ENCODE results near the gene SPINK1. TPM values are rescaled to one million over a fixed set of nuclear protein-coding genes. Genes with fewer than 3 reads are reported as not detected.

SPINK1 gene
- total and polyA plus RNA-seq, 9 of the 15 experiments (the other 6 are each of a cell fraction or from before 2014, with no cell fraction given), result 0.45 to 2.2 (median 0.65) TPM; not detected in 1

- no peak for TF ChIP-seq KLF1 (tag; IDR thresholded peaks at IDR 0.05)
- no peak for TF ChIP-seq CBX3 (IDR thresholded peaks at IDR 0.05; ENCODE audit: borderline replicate concordance in 1 of 2, low read length in 2 of 2)
- H3K27me3 ChIP-seq (ENCODE audit: control insufficient read depth in 2 of 2, insufficient read depth in 2 of 2, low read length in 2 of 2), result no peaks in the 10 kb centered on the region
- CTCF ChIA-PET (ENCODE audit: low intra/inter-chr PET ratio), result interaction anchor here (1.0 kb wide), 1 partner anchor 77 kb away, joined by 3 read pairs; no protein-coding TSS in a partner anchor
- no peaks in the 10 kb centered on the region for H3K79me2 ChIP-seq (ENCODE audit: control insufficient read depth, insufficient read depth, low read length)
- no peak overlapping the region for H3K4me2 ChIP-seq (ENCODE audit: insufficient read depth, low read length)
- in situ Hi-C loops (cut with MboI), result no loop called here
- 0% methylated on average over 1 of the region's 1 CpG for WGBS (ENCODE audit: insufficient coverage, low coverage, missing lambda C conversion rate)
- H3K9ac ChIP-seq (ENCODE audit: insufficient read depth in 1 of 2, low read depth in 2 of 2, low read length in 2 of 2), result no peak overlapping the region
- no peak overlapping the region for H3K27ac ChIP-seq (ENCODE audit: extremely low read depth, low read depth, low read length)
- intact Hi-C loops (cut with micrococcal nuclease), result loop anchor here (10.0 kb wide), 1 partner anchor 586 kb away; no protein-coding TSS in a partner anchor
- H3K9me3 ChIP-seq (replicated peaks; ENCODE audit: control insufficient read depth, insufficient read depth, low read depth, low read length), result no peaks in the 10 kb centered on the region
- no peaks in the 10 kb centered on the region for H3K4me1 ChIP-seq (replicated peaks in 1 of 2; ENCODE audit: control insufficient read depth in 2 of 2, insufficient read depth in 2 of 2, low read length in 2 of 2)
- H3K36me3 ChIP-seq (ENCODE audit: control insufficient read depth, insufficient read depth, low read length), result no peaks in the 10 kb centered on the region
- POLR2A ChIA-PET, result no interaction called here
- H2AFZ ChIP-seq (ENCODE audit: low read depth, low read length), result no peak overlapping the region
- H3K9me1 ChIP-seq (ENCODE audit: control insufficient read depth, insufficient read depth, low read length), result no peaks in the 10 kb centered on the region
- BruUV-seq (replicated peaks), result no TSS peak
- H3K4me3 ChIP-seq, result no peak overlapping the region
- H4K20me1 ChIP-seq (replicated peaks; ENCODE audit: control insufficient read depth, insufficient read depth, low read length), result no peaks in the 10 kb centered on the region
- ATAC-seq (no peak), FAIRE-seq (no peak), DNase-seq (ENCODE audit: extremely low read depth in 1 of 4, low spot score in 3 of 4) (no peak)
These were observed 27.1 kb upstream of the SPINK1 start for GRCh38 chr5:147858565-147858964.

GRCh38 chr5:147857302-147858129 lies 26.0 kb upstream of the SPINK1 start:
- no TSS peak for BruUV-seq (replicated peaks)
- FAIRE-seq (peak; percentile 95), DNase-seq (ENCODE audit: extremely low read depth in 1 of 4, low spot score in 3 of 4) (peak; percentile 31 to 66 (median 58)), ATAC-seq (peak; percentile 72)
- Histone ChIP-seq H3K9ac (ENCODE audit: insufficient read depth in 1 of 2, low read depth in 2 of 2, low read length in 2 of 2) (no peak overlapping the region), H3K27ac (ENCODE audit: extremely low read depth, low read depth, low read length) (no peak overlapping the region), H3K4me1 (replicated peaks in 1 of 2; ENCODE audit: control insufficient read depth in 2 of 2, insufficient read depth in 2 of 2, low read length in 2 of 2) (no peaks in the 10 kb centered on the region), H3K4me3 (no peak overlapping the region), H3K4me2 (ENCODE audit: insufficient read depth, low read length) (no peak overlapping the region), H3K36me3 (ENCODE audit: control insufficient read depth, insufficient read depth, low read length) (no peaks in the 10 kb centered on the region), H3K79me2 (ENCODE audit: control insufficient read depth, insufficient read depth, low read length) (no peaks in the 10 kb centered on the region), H3K9me1 (ENCODE audit: control insufficient read depth, insufficient read depth, low read length) (no peaks in the 10 kb centered on the region), H3K9me3 (replicated peaks; ENCODE audit: control insufficient read depth, insufficient read depth, low read depth, low read length) (no peaks in the 10 kb centered on the region), H2AFZ (ENCODE audit: low read depth, low read length) (no peak overlapping the region), H4K20me1 (replicated peaks; ENCODE audit: control insufficient read depth, insufficient read depth, low read length) (no peaks in the 10 kb centered on the region), H3K27me3 (ENCODE audit: control insufficient read depth in 2 of 2, insufficient read depth in 2 of 2, low read length in 2 of 2) (no peaks in the 10 kb centered on the region)
- 0% methylated on average over 2 of the region's 2 CpGs for WGBS (ENCODE audit: insufficient coverage, low coverage, missing lambda C conversion rate)
- CTCF ChIA-PET (ENCODE audit: low intra/inter-chr PET ratio), result interaction anchor here (1.2 to 1.3 kb wide), 2 partner anchors 77 to 870 kb away, joined by 3 read pairs; no protein-coding TSS in a partner anchor
- in situ Hi-C loops (cut with MboI), result no loop called here
- POLR2A ChIA-PET, result no interaction called here
- intact Hi-C loops (cut with micrococcal nuclease), result loop anchor here (2.0 to 10.0 kb wide), 2 partner anchors 587 to 873 kb away; no protein-coding TSS in a partner anchor
- 0 out of 2 replicates have a peak, but pooled peaks have one; percentile 35 for TF ChIP-seq DEAF1 (CRISPR knock-in tag; IDR thresholded peaks at IDR 0.05)
- no peak for TF ChIP-seq RBM14 (IDR thresholded peaks at IDR 0.05; ENCODE audit: borderline replicate concordance, insufficient read depth, low read depth, low read length)
- no peak for TF ChIP-seq TCF3 (CRISPR knock-in tag; IDR thresholded peaks at IDR 0.05)
- TF ChIP-seq NFYB (IDR thresholded peaks at IDR 0.05; ENCODE audit: extremely low read depth, insufficient read length), result no peak
- no peak for TF ChIP-seq ZNF785 (CRISPR knock-in tag; IDR thresholded peaks at IDR 0.05)
- TF ChIP-seq RHOXF2B (CRISPR knock-in tag; conservative IDR thresholded peaks at IDR 0.05), result no peak
- TF ChIP-seq, protein P1, sequence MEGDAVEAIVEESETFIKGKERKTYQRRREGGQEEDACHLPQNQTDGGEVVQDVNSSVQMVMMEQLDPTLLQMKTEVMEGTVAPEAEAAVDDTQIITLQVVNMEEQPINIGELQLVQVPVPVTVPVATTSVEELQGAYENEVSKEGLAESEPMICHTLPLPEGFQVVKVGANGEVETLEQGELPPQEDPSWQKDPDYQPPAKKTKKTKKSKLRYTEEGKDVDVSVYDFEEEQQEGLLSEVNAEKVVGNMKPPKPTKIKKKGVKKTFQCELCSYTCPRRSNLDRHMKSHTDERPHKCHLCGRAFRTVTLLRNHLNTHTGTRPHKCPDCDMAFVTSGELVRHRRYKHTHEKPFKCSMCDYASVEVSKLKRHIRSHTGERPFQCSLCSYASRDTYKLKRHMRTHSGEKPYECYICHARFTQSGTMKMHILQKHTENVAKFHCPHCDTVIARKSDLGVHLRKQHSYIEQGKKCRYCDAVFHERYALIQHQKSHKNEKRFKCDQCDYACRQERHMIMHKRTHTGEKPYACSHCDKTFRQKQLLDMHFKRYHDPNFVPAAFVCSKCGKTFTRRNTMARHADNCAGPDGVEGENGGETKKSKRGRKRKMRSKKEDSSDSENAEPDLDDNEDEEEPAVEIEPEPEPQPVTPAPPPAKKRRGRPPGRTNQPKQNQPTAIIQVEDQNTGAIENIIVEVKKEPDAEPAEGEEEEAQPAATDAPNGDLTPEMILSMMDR (IDR thresholded peaks at IDR 0.05 in 2 of 3, conservative IDR thresholded peaks at IDR 0.05 in 1 of 3; ENCODE audit: insufficient read depth in 2 of 3, low read depth in 1 of 3, low read length in 3 of 3), result peak; percentile 60 to 68 (median 66)
- no peak for TF ChIP-seq KAT2B (IDR thresholded peaks at IDR 0.05; ENCODE audit: low read depth, low read length)

All from K562 (cell line).